Gastrocnemius medialis (tissue), 4 donors: ENCODE data around the gene ASIC2. TPM values are rescaled to one million over a fixed set of nuclear protein-coding genes. Genes with fewer than 3 reads are reported as not detected.

Experiments
- ATAC-seq, 2 donors: fragments of 150-250 bp; one replicate each; pipeline ENCODE4 v1.9.1; 2016
- DNase-seq, 2 donors: peaks; one replicate each; pipeline ENCODE4 v3.0.0-alpha.2; 2019
- H3K27ac ChIP-seq, 4 donors: fragments of 200-600 bp; sonication (generic); 1 replicate in 1 of 4; 2 replicates in 3 of 4; pipeline ENCODE4 v1.5.1; 2016 to 2018; ENCODE audit warnings: mild to moderate bottlenecking in 2 of 4, moderate library complexity in 1 of 4
- H3K27me3 ChIP-seq, 3 donors: fragments of 200-600 bp; sonication (generic) in 2 of 3; 1 replicate in 1 of 3; 2 replicates in 2 of 3; pipeline versions ENCODE4 v1.5.1 to v1.6.0; 2016 to 2019; ENCODE audit warnings: mild to moderate bottlenecking in 1 of 3, moderate library complexity in 1 of 3
- H3K36me3 ChIP-seq, 2 donors: fragments of 200-600 bp; sonication (generic) in 1 of 2; one replicate each; pipeline ENCODE4 v1.5.1; 2017 to 2018
- H3K4me1 ChIP-seq, 2 donors: fragments of 200-600 bp; sonication (generic) in 1 of 2; one replicate each; pipeline ENCODE4 v1.5.1; 2016 to 2017; ENCODE audit warnings: mild to moderate bottlenecking in 2 of 2
- H3K4me3 ChIP-seq, 4 donors: fragments of 200-600 bp; sonication (generic) in 3 of 4; 1 replicate in 1 of 4; 2 replicates in 3 of 4; pipeline ENCODE4 v1.5.1; 2016 to 2019; ENCODE audit warnings: mild to moderate bottlenecking in 2 of 4
- H3K9me3 ChIP-seq, 3 donors: fragments of 200-600 bp; sonication (generic) in 2 of 3; 1 replicate in 1 of 3; 2 replicates in 2 of 3; pipeline ENCODE4 v1.5.1; 2016 to 2019
- CTCF ChIP-seq, 5 experiments: fragments of 450-650 bp in 3 of 5; fragments of 200-600 bp in 2 of 5; sonication (generic) in 2 of 5; IDR thresholded peaks in 4 of 5; conservative IDR thresholded peaks in 1 of 5; 1 replicate in 4 of 5; 2 replicates in 1 of 5; pipeline ENCODE4 v1.5.1; 2016 to 2019; ENCODE audit warnings: antibody characterized with exemption in 5 of 5, mild to moderate bottlenecking in 3 of 5, moderate library complexity in 3 of 5
- POLR2A ChIP-seq, 2 donors: fragments of 450-650 bp; IDR thresholded peaks; one replicate each; pipeline ENCODE4 v1.6.1; 2017; ENCODE audit warnings: antibody characterized with exemption in 2 of 2, mild to moderate bottlenecking in 2 of 2, moderate library complexity in 2 of 2
- in situ Hi-C, 4 donors: fragments of 200-750 bp; cut with MboI; loops; one replicate each; pipeline versions ENCODE4 v1.15.0 to v1.8.0; 2017; ENCODE audit warnings: low sequenced_read_pairs in 4 of 4
- intact Hi-C: fragments of 100-400 bp; cut with DNase I; formaldehyde crosslinking; loops from one replicate; pipeline ENCODE4 v1.15.1; 2023; ENCODE audit warnings: low total_unique reads
- total RNA-seq, 4 donors: library from RNA; depleted of rRNA; stranded (reverse); fragments of >200 nt; gene quantifications; one replicate each; pipeline versions ENCODE4 v1.1.0 to v1.2.3, GENCODE V29; 2016

ASIC2 gene
- total RNA-seq, 4 donors from 2014 or later = not detected

GRCh38 chr17:33024688-33025486 lies 268.2 kb downstream of the ASIC2 start:
- in situ Hi-C loops = no loop called here
- intact Hi-C loops = no loop called here
- Histone ChIP-seq H3K36me3 (no peaks in the 10 kb centered on the region), H3K4me3 (no peak overlapping the region), H3K4me1 (no peaks in the 10 kb centered on the region), H3K27me3 (no peaks in the 10 kb centered on the region), H3K9me3 (no peaks in the 10 kb centered on the region), H3K27ac (no peak overlapping the region)
- TF ChIP-seq POLR2A (IDR thresholded peaks at IDR 0.05) (no peak), CTCF (IDR thresholded peaks at IDR 0.05 in 4 of 5, conservative IDR thresholded peaks at IDR 0.05 in 1 of 5) (no peak)
- DNase-seq (no peak), ATAC-seq (no peak)

GRCh38 chr17:33023790-33024189 lies 269.3 kb downstream of the ASIC2 start:
- DNase-seq (no peak), ATAC-seq (no peak)
- Histone ChIP-seq H3K9me3 (no peaks in the 10 kb centered on the region), H3K27me3 (no peaks in the 10 kb centered on the region), H3K4me1 (no peaks in the 10 kb centered on the region), H3K27ac (no peak overlapping the region), H3K36me3 (no peaks in the 10 kb centered on the region), H3K4me3 (no peak overlapping the region)
- intact Hi-C loops = no loop called here
- in situ Hi-C loops = no loop called here
- no peak for TF ChIP-seq POLR2A (IDR thresholded peaks at IDR 0.05)
- no peak for TF ChIP-seq CTCF (IDR thresholded peaks at IDR 0.05 in 4 of 5, conservative IDR thresholded peaks at IDR 0.05 in 1 of 5)

- Histone ChIP-seq H3K9me3 (no peaks in the 10 kb centered on the region), H3K36me3 (no peaks in the 10 kb centered on the region), H3K27ac (no peak overlapping the region), H3K4me1 (no peaks in the 10 kb centered on the region), H3K4me3 (no peak overlapping the region), H3K27me3 (no peaks in the 10 kb centered on the region)
- TF ChIP-seq POLR2A (IDR thresholded peaks at IDR 0.05) = no peak
- no peak for TF ChIP-seq CTCF (IDR thresholded peaks at IDR 0.05 in 4 of 5, conservative IDR thresholded peaks at IDR 0.05 in 1 of 5)
- DNase-seq (no peak), ATAC-seq (no peak)
- intact Hi-C loops = no loop called here
- in situ Hi-C loops = no loop called here
Measured at GRCh38 chr17:33021731-33022408, 271.2 kb downstream of the ASIC2 start.

GRCh38 chr17:33019161-33019890 lies 273.8 kb downstream of the ASIC2 start:
- intact Hi-C loops (no loop called here), in situ Hi-C loops (no loop called here)
- H3K9me3 ChIP-seq = no peaks in the 10 kb centered on the region
- no peak overlapping the region for H3K4me3 ChIP-seq
- TF ChIP-seq CTCF (IDR thresholded peaks at IDR 0.05 in 4 of 5, conservative IDR thresholded peaks at IDR 0.05 in 1 of 5) (no peak), POLR2A (IDR thresholded peaks at IDR 0.05) (no peak)
- DNase-seq (no peak), ATAC-seq (no peak)
- no peak overlapping the region for H3K27ac ChIP-seq
- no peaks in the 10 kb centered on the region for H3K4me1 ChIP-seq
- H3K36me3 ChIP-seq = no peaks in the 10 kb centered on the region
- no peaks in the 10 kb centered on the region for H3K27me3 ChIP-seq
